Measurements from ENCODE around the gene SLC35E1.
"Not testable (repeated sequence)": the region's sequence is repeated elsewhere in the genome, so short reads cannot be mapped to it uniquely, and the experiment has no call there.

The SLC35E1 gene

DNA sequence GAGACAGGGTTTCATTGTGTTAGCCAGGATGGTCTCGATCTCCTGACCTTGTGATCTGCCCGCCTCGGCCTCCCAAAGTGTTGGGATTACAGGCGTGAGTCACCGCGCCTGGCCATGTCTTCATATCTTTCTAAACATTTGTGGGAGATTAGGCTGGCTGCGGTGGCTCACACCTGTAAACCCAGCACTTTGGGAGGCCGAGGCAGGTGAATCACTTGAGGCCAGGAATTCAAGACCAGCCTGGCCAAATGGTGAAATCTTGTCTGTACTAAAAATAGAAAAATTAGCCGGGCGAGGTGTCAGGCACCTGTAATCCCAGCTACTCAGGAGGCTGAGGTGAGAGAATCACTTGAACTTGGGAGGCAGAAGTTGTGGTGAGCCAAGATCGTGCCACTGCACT, 66.1 kb downstream of the SLC35E1 start:
- not testable (repeated sequence) for H3K4me1 Mint-ChIP-seq; H3K9me3 Mint-ChIP-seq; H3K27ac Mint-ChIP-seq; H3K4me3 Mint-ChIP-seq; ATAC-seq (replicated peaks); H3K27me3 Mint-ChIP-seq; DNase-seq
- H3K36me3 Mint-ChIP-seq = peaks cover 22 to 29% of the 10 kb centered on the region in 2 donors

- peaks cover 17 to 24% of the 10 kb centered on the region in 2 donors for H3K36me3 Mint-ChIP-seq
- H3K4me3 Mint-ChIP-seq = no peak overlapping the region
- DNase-seq (no peak), ATAC-seq (replicated peaks) (no peak)
- H3K27me3 Mint-ChIP-seq = no peaks in the 10 kb centered on the region
- no peaks in the 10 kb centered on the region for H3K9me3 Mint-ChIP-seq
- H3K27ac Mint-ChIP-seq = no peak overlapping the region
- peaks cover 0 to 2% of the 10 kb centered on the region in 2 donors for H3K4me1 Mint-ChIP-seq
Observed at GRCh38 chr19:16504271-16504670, 67.9 kb downstream of the SLC35E1 start.

All from stimulated activated naive B cell treated with anti-CD40 and anti-IgM and Interleukin-4, amounts not matched to agents 10 μg/mL and 1 μg/mL and 100 μg/mL, for 72 hours (primary cell).